GM12891 (cell line): ENCODE measurements around the gene PEX11A.

Experiments
- PAX5 ChIP-seq: IDR thresholded peaks from 2 replicates; pipeline ENCODE4 v1.6.1; 2011; ENCODE audit warnings: low read length, moderate library complexity, mild to moderate bottlenecking; ENCODE audit not compliant: insufficient read depth, severe bottlenecking
- POLR2A ChIP-seq: IDR thresholded peaks from 2 replicates; pipeline ENCODE4 v1.6.1; 2011; ENCODE audit warnings: low read depth, low read length, control low read depth
- POLR2AphosphoS5 ChIP-seq: IDR thresholded peaks from 2 replicates; pipeline ENCODE4 v1.6.1; 2011; ENCODE audit warnings: low read depth, low read length, control low read depth

GRCh38 chr15:89728254-89728653, 37.7 kb upstream of the PEX11A start:
- no peak for TF ChIP-seq PAX5
- TF ChIP-seq POLR2A: no peak
- no peak for TF ChIP-seq POLR2AphosphoS5
